CD4-positive, alpha-beta T cell treated with Interleukin-15 for 1 hour (primary cell): ENCODE measurements around the gene PSD4.
A peak's percentile ranks its signal among the peaks of the same experiment; 100 is the strongest.

Source experiments
- DNase-seq: peaks from one replicate; pipeline ENCODE4 v3.0.0-alpha.2; 2020

Gene PSD4

DNA sequence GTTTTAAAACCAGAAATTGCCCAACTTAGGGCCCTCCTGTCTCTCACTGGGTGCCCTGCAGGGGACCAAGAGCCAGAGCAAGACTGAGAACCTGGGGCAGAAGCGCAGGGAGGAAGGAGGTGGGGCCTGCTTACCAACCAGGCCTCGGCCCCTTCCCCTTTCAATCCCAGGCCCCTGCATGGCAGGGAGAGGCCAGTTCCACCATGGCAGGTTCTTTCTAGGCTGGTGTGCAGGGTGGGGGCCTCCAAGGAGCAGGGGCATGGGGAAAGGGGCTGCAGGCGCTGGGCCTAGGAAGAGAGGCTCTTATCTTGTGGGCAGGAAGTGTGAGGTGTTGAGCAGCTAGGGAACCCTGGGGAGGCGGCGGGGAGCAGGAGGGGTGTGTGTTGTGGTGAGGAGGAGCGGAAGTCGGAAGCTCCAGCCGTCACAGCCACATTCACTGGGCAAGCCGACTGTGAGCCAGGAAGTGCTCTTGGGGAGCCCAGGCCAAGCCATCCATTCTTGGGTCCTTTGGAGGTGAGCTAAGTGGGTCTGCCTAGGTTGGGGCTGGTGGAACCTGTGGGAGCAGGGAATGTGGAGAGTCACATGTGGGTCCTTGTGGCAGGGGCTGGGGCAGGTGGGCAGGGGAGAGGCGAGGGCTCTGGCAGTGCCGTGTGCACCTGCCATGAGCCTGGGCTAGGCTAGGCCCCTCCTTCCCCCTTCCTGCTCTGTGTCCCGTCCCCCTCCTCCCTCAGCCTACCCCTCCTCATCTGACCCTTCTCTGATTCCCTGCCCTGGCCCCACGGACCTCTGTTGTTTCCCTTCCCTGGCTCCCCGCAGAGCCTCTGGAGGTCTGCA lies at the start of gene PSD4:
PSD4 (plus strand) TSS at position 430 of the 834 bp plus-strand sequence. CDS start 8,486 bp downstream, outside the sequence.
- DNase-seq: peak; percentile 84

- no peak for DNase-seq
Observed at GRCh38 chr2:113124181-113124961, 49.4 kb upstream of the PSD4 start.

DNA sequence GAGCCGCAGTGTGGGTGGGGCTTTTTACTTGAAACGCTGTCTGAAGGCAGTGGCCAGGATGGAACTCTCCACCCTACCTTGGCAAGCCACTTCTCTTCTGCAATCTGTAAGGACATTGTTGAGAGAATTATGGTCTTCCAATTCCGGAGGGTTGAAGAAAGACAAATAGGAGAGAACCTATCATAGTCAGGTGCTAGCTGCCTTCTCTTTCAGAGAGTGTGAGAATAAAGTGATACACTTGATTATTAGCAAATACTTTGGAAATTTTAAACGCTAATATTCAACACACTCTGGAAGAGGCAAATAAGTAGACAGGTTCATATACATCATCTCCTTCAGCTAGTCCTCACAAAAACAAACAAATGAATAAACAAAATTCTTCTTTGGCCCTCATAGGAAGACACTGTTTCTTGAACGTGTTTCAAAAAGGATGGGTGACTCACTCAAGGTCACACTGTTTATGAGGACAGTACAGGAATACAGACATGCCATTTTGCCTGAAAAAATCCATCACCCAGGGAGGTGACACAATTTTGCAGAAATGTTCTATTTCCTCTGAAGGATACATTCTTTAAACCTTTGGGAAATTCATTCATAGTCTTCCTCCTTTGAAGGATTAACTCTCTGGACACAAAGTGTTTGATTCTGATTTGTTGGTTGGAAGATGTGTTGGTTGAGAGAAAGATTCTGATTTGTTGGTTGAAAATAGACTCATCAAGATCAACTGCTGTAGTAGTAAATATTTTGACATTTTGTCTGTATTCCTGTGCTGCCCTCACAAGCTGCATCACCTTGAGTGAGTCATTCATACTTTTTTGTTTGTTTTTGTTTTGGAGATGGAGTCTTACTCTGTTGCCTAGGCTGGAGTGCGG lies 48.6 kb upstream of the PSD4 start:
- DNase-seq: no peak

- peak; percentile 65 for DNase-seq
Observed at GRCh38 chr2:113126845-113127645, 46.7 kb upstream of the PSD4 start, which contains the start of gene IL1RN. TSS of gene IL1RN (plus strand) at chr2:113127598. CDS start at chr2:113127625, 27 bp downstream.

GRCh38 chr2:113127646-113128570 lies 45.9 kb upstream of the PSD4 start:
- DNase-seq: no peak

DNA sequence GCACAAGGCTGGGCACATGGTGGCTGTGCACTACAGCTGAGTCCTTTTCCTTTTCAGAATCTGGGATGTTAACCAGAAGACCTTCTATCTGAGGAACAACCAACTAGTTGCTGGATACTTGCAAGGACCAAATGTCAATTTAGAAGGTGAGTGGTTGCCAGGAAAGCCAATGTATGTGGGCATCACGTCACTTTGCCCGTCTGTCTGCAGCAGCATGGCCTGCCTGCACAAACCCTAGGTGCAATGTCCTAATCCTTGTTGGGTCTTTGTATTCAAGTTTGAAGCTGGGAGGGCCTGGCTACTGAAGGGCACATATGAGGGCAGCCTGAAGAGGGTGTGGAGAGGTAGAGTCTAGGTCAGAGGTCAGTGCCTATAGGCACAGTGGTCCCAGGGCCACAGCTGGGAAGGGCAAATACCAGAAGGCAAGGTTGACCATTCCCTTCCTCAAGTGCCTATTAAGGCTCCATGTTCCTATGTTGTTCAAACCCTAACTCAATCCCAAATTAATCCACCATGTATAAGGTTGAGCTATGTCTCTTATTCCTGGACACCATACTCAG lies 44.2 kb upstream of the PSD4 start:
- no peak for DNase-seq

DNA sequence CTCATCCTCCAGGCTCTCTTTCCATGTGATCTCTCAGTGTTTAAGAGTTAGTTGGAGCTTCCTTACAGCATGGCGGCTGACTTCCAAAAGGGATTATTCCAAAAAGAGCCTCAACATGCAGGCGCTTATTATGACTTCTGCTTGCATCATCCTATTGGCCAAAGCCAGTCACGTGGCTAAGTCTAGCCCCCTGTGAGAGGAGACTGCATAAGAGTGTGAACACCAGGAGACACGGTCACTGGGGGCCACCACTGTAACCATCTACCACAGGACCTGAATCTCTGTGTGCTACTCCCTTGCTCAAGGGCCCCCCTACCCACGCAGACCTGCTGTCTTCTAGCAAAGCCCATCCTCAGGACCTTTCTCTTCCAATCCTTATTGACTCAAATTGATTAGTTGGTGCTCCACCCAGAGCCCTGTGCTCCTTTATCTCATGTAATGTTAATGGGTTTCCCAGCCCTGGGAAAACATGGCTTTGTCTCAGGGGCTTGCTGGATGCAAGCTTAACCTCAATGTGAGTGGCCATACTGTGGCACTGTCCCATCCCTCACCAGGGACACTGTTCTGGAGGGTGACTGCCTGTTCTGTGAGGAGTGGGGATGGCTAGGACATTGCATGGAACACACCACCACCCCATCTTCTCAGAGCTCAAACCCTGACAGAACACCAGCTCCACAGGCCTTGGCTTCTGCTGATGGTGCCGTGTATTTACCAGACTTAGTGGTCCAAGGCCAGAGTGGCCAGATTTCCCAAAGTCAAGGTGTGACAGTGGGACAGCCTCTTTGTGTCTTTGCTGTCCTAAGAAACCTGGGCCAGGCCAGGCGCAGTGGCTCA lies 42.2 kb upstream of the PSD4 start:
- DNase-seq: no peak

DNA sequence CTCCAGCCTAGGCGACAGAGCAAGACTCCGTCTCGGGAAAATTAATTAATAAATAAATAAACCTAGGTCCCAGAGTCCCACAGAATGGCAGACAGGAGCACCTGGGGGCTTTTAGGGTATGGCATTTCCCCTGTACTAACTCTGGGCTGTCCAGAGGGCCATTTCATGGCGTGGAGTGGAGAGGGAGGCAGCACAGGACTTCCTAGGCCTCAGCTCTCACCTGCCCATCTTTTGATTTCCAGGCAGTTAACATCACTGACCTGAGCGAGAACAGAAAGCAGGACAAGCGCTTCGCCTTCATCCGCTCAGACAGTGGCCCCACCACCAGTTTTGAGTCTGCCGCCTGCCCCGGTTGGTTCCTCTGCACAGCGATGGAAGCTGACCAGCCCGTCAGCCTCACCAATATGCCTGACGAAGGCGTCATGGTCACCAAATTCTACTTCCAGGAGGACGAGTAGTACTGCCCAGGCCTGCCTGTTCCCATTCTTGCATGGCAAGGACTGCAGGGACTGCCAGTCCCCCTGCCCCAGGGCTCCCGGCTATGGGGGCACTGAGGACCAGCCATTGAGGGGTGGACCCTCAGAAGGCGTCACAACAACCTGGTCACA lies 41.3 kb upstream of the PSD4 start:
- no peak for DNase-seq

- DNase-seq: no peak
Observed at GRCh38 chr2:113133704-113134598, 39.8 kb upstream of the PSD4 start.

DNA sequence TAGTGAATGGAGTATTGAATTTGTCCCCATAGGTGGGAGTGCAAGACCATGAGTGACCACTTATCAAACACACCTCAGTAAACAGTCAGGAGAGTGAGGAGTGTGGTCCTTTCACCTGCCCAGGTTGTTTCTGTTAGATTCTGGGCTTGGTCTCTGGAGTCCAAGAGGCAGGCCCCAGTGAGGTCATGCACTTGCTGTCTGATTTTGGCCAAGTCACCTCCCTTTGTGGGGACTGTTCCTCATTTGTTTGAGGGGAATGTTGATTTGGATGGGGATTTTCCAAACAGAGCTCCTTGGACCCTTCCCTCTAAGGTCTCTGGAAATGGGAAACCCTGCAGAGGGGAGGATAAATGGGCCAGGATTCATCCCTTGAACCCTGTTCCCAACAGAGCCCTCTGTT lies 39.1 kb upstream of the PSD4 start:
- no peak for DNase-seq

- no peak for DNase-seq
Observed at GRCh38 chr2:113135317-113135716, 38.5 kb upstream of the PSD4 start.

GRCh38 chr2:113136828-113137775 lies 36.7 kb upstream of the PSD4 start:
- peak; percentile 27 for DNase-seq

- no peak for DNase-seq
Observed at GRCh38 chr2:113137827-113138226, 35.9 kb upstream of the PSD4 start.

GRCh38 chr2:113138428-113139322 lies 35.1 kb upstream of the PSD4 start:
- DNase-seq: peak; percentile 48

GRCh38 chr2:113141451-113141850 lies 32.3 kb upstream of the PSD4 start:
- no peak for DNase-seq

- no peak for DNase-seq
Observed at GRCh38 chr2:113142290-113142689, 31.5 kb upstream of the PSD4 start.
